Bronchial epithelial cell (primary cell): ENCODE data around the gene CELA2B. TPM values are rescaled to one million over a fixed set of nuclear protein-coding genes. Genes with fewer than 3 reads are reported as not detected.
"Not testable (repeated sequence)": the region's sequence is repeated elsewhere in the genome, so short reads cannot be mapped to it uniquely, and the experiment has no call there.

Experiments
- DNase-seq: peaks from one replicate; pipeline ENCODE4 v3.0.0-alpha.2; 2010; ENCODE audit warnings: low read depth
- FAIRE-seq: peaks from 2 replicates; lab custom pipeline; 2011; peaks lifted over from hg19 to GRCh38; lab: Jason Lieb, UNC
- H3K27me3 ChIP-seq: 2 replicates; pipeline ENCODE4 v1.5.1; 2011; ENCODE audit warnings: low read length; ENCODE audit not compliant: control insufficient read depth, insufficient read depth
- H3K36me3 ChIP-seq: 2 replicates; pipeline ENCODE4 v1.5.1; 2011; ENCODE audit warnings: low read length; ENCODE audit not compliant: control insufficient read depth, insufficient read depth
- H3K4me3 ChIP-seq: 2 replicates; pipeline ENCODE4 v1.5.1; 2011; ENCODE audit warnings: mild to moderate bottlenecking, low read depth, low read length, control low read depth
- CTCF ChIP-seq: IDR thresholded peaks from 2 replicates; pipeline ENCODE4 v1.5.1; 2011; ENCODE audit warnings: mild to moderate bottlenecking, moderate library complexity, low read length, control low read depth, inconsistent platforms; ENCODE audit not compliant: insufficient read depth, severe bottlenecking
- total RNA-seq: library from RNA; depleted of rRNA; stranded (reverse); fragments of >200 nt; gene quantifications from 2 replicates; pipeline ENCODE4 v1.2.1, GENCODE V29; 2014

The CELA2B gene
- total RNA-seq, 1 donor from 2014 or later, result not detected

GRCh38 chr1:15513192-15513591 is 37.3 kb downstream of the CELA2B start:
- DNase-seq (no peak), FAIRE-seq (no peak)
- Histone ChIP-seq H3K4me3 (no peak overlapping the region), H3K36me3 (no peaks in the 10 kb centered on the region), H3K27me3 (no peaks in the 10 kb centered on the region)
- no peak for TF ChIP-seq CTCF

GRCh38 chr1:15513919-15514318 is 38.0 kb downstream of the CELA2B start:
- no peak for TF ChIP-seq CTCF
- no peaks in the 10 kb centered on the region for H3K27me3 ChIP-seq
- H3K4me3 ChIP-seq, result no peak overlapping the region
- DNase-seq, result no peak
- no peak for FAIRE-seq
- no peaks in the 10 kb centered on the region for H3K36me3 ChIP-seq

GRCh38 chr1:15514557-15514956 is 38.7 kb downstream of the CELA2B start:
- not testable (repeated sequence) for FAIRE-seq, H3K36me3 ChIP-seq, DNase-seq, H3K4me3 ChIP-seq, H3K27me3 ChIP-seq

- FAIRE-seq, result no peak
- no peaks in the 10 kb centered on the region for H3K36me3 ChIP-seq
- peak; percentile 41 for DNase-seq
- no peak for TF ChIP-seq CTCF
- H3K4me3 ChIP-seq, result no peak overlapping the region
- no peaks in the 10 kb centered on the region for H3K27me3 ChIP-seq
Measured at GRCh38 chr1:15515022-15515663, 39.2 kb downstream of the CELA2B start.

- Histone ChIP-seq H3K36me3 (no peaks in the 10 kb centered on the region), H3K4me3 (no peak overlapping the region), H3K27me3 (no peaks in the 10 kb centered on the region)
- TF ChIP-seq CTCF, result no peak
- DNase-seq (no peak), FAIRE-seq (no peak)
Measured at GRCh38 chr1:15519625-15520024, 43.7 kb downstream of the CELA2B start.

GRCh38 chr1:15521206-15521906 is 45.5 kb downstream of the CELA2B start:
- not testable (repeated sequence) for FAIRE-seq, H3K36me3 ChIP-seq, DNase-seq

More at GRCh38 chr1:15521206-15521906, 45.5 kb downstream of the CELA2B start:
- H3K4me3 ChIP-seq, H3K27me3 ChIP-seq: not testable (repeated sequence)
